ENCODE data around the gene TAF1B. TPM values are rescaled to one million over a fixed set of nuclear protein-coding genes. Genes with fewer than 3 reads are reported as not detected.
A peak's percentile ranks its signal among the peaks of the same experiment; 100 is the strongest.

Gene TAF1B
- total RNA-seq, 1 donor: 49.3 TPM

- no peak for DNase-seq (ENCODE audit: low read depth)
- no peak overlapping the region for H3K4me3 ChIP-seq (ENCODE audit: low read depth, low read length)
- no peak for TF ChIP-seq CTCF (IDR thresholded peaks at IDR 0.05; ENCODE audit: insufficient read depth, low read length)
Measured at GRCh38 chr2:9967053-9967775, 123.9 kb downstream of the TAF1B start.

- DNase-seq (ENCODE audit: low read depth): no peak
- H3K4me3 ChIP-seq (ENCODE audit: low read depth, low read length): no peak overlapping the region
- no peak for TF ChIP-seq CTCF (IDR thresholded peaks at IDR 0.05; ENCODE audit: insufficient read depth, low read length)
Measured at GRCh38 chr2:9968553-9969497, 125.6 kb downstream of the TAF1B start.

GRCh38 chr2:9970200-9971044 lies 127.1 kb downstream of the TAF1B start:
- DNase-seq (ENCODE audit: low read depth): peak; percentile 52
- TF ChIP-seq CTCF (IDR thresholded peaks at IDR 0.05; ENCODE audit: insufficient read depth, low read length): no peak
- H3K4me3 ChIP-seq (ENCODE audit: low read depth, low read length): no peak overlapping the region

- TF ChIP-seq CTCF (IDR thresholded peaks at IDR 0.05; ENCODE audit: insufficient read depth, low read length): no peak
- no peak overlapping the region for H3K4me3 ChIP-seq (ENCODE audit: low read depth, low read length)
Measured at GRCh38 chr2:9971105-9971818, 128.0 kb downstream of the TAF1B start.

GRCh38 chr2:9971890-9972289 lies 128.6 kb downstream of the TAF1B start:
- no peak overlapping the region for H3K4me3 ChIP-seq (ENCODE audit: low read depth, low read length)
- DNase-seq (ENCODE audit: low read depth): no peak
- no peak for TF ChIP-seq CTCF (IDR thresholded peaks at IDR 0.05; ENCODE audit: insufficient read depth, low read length)

More at GRCh38 chr2:9971105-9971818, 128.0 kb downstream of the TAF1B start:
- peak; percentile 45 for DNase-seq (ENCODE audit: low read depth)

All from fibroblast of the aortic adventitia (primary cell).